Neural crest cell (in vitro differentiated cells): ENCODE results near the gene PACS1. TPM values are rescaled to one million over a fixed set of nuclear protein-coding genes. Genes with fewer than 3 reads are reported as not detected.
A peak's percentile ranks its signal among the peaks of the same experiment; 100 is the strongest.

Source experiments
- DNase-seq: peaks from one replicate; pipeline ENCODE4 v3.0.0; 2021; ENCODE audit warnings: low read depth, mixed read lengths, low spot score
- H3K27ac Mint-ChIP-seq: one replicate; pipeline ENCODE4 v1.8.0; 2021; ENCODE audit warnings: mild to moderate bottlenecking, mixed read lengths; ENCODE audit not compliant: unreplicated experiment
- H3K27me3 Mint-ChIP-seq: 2 replicates; pipeline ENCODE4 v1.8.0; 2021; ENCODE audit warnings: low read depth, mild to moderate bottlenecking, mixed read lengths
- H3K36me3 Mint-ChIP-seq: 2 replicates; pipeline ENCODE4 v1.8.0; 2021; ENCODE audit warnings: low read depth, mild to moderate bottlenecking, mixed read lengths
- H3K4me1 Mint-ChIP-seq: 2 replicates; pipeline ENCODE4 v1.8.0; 2021; ENCODE audit warnings: mixed read lengths
- H3K4me3 Mint-ChIP-seq: one replicate; pipeline ENCODE4 v1.8.0; 2021; ENCODE audit warnings: mild to moderate bottlenecking, mixed read lengths
- H3K9me3 Mint-ChIP-seq: 2 replicates; pipeline ENCODE4 v1.8.0; 2021; ENCODE audit warnings: mixed read lengths
- CTCF ChIP-seq: fragments of 200-600 bp; sonication (generic); conservative IDR thresholded peaks from 2 replicates; pipeline ENCODE4 v1.5.0; 2021; ENCODE audit warnings: antibody characterized with exemption, mild to moderate bottlenecking
- total RNA-seq: library from RNA; stranded (reverse); gene quantifications from 2 replicates; pipeline ENCODE4 v1.2.1, GENCODE V29; 2021

The PACS1 gene
- total RNA-seq, 1 donor from 2014 or later, result 54.3 TPM

- DNase-seq, result no peak
- peaks cover 61% of the 10 kb centered on the region for H3K27me3 Mint-ChIP-seq
- no peaks in the 10 kb centered on the region for H3K9me3 Mint-ChIP-seq
- H3K36me3 Mint-ChIP-seq, result no peaks in the 10 kb centered on the region
- no peak for TF ChIP-seq CTCF
- peaks cover 33% of the 10 kb centered on the region for H3K4me1 Mint-ChIP-seq
- H3K4me3 Mint-ChIP-seq, result peak overlapping the region; percentile 75
- no peak overlapping the region for H3K27ac Mint-ChIP-seq
Observed at GRCh38 chr11:66292543-66293332, 222.7 kb downstream of the PACS1 start.

- no peak for TF ChIP-seq CTCF
- no peak overlapping the region for H3K27ac Mint-ChIP-seq
- H3K36me3 Mint-ChIP-seq, result no peaks in the 10 kb centered on the region
- peak overlapping the region; percentile 71 for H3K4me3 Mint-ChIP-seq
- no peaks in the 10 kb centered on the region for H3K9me3 Mint-ChIP-seq
- H3K27me3 Mint-ChIP-seq, result peaks cover 64% of the 10 kb centered on the region
- peaks cover 29% of the 10 kb centered on the region for H3K4me1 Mint-ChIP-seq
- no peak for DNase-seq
Observed at GRCh38 chr11:66293352-66293751, 223.3 kb downstream of the PACS1 start.

GRCh38 chr11:66293777-66294625 lies 223.9 kb downstream of the PACS1 start:
- no peak for DNase-seq
- H3K36me3 Mint-ChIP-seq, result no peaks in the 10 kb centered on the region
- H3K27me3 Mint-ChIP-seq, result peaks cover 62% of the 10 kb centered on the region
- TF ChIP-seq CTCF, result no peak
- H3K27ac Mint-ChIP-seq, result no peak overlapping the region
- H3K4me1 Mint-ChIP-seq, result peaks cover 26% of the 10 kb centered on the region
- peak overlapping the region; percentile 71 for H3K4me3 Mint-ChIP-seq
- H3K9me3 Mint-ChIP-seq, result no peaks in the 10 kb centered on the region

Other genes starting within 250 kb of the PACS1 start
- gene SNX32, start 236.3 kb upstream of the PACS1 start, total RNA-seq, result 1.9 and 2.4 TPM in 2 replicates
- 1,357 and 1,437 TPM in 2 replicates for gene CFL1, start 212.1 kb upstream of the PACS1 start, total RNA-seq
- gene MUS81, start 209.8 kb upstream of the PACS1 start, total RNA-seq, result 63.8 and 73.5 TPM in 2 replicates
- gene EFEMP2, start 197.5 kb upstream of the PACS1 start, total RNA-seq, result 36.0 and 38.0 TPM in 2 replicates
- gene CTSW, start 190.4 kb upstream of the PACS1 start, total RNA-seq, result not detected in 2 replicates
- gene FIBP, start 181.8 kb upstream of the PACS1 start, total RNA-seq, result 88.1 and 90.0 TPM in 2 replicates
- 29.3 and 29.4 TPM in 2 replicates for gene CCDC85B, start 179.6 kb upstream of the PACS1 start, total RNA-seq
- 4.2 and 4.7 TPM in 2 replicates for gene FOSL1, start 169.9 kb upstream of the PACS1 start, total RNA-seq
- 25.7 and 27.2 TPM in 2 replicates for gene C11orf68, start 151.2 kb upstream of the PACS1 start, total RNA-seq
- gene DRAP1, start 150.8 kb upstream of the PACS1 start, total RNA-seq, result 101 and 110 TPM in 2 replicates
- gene TSGA10IP, start 124.8 kb upstream of the PACS1 start, total RNA-seq, result 1.8 and 2.7 TPM in 2 replicates
- 64.7 and 66.4 TPM in 2 replicates for gene SART1, start 108.5 kb upstream of the PACS1 start, total RNA-seq
- 58.0 and 61.0 TPM in 2 replicates for gene EIF1AD, start 68.1 kb upstream of the PACS1 start, total RNA-seq
- 348 and 358 TPM in 2 replicates for gene BANF1, start 67.8 kb upstream of the PACS1 start, total RNA-seq
- gene CST6, start 58.3 kb upstream of the PACS1 start, total RNA-seq, result not detected in 2 replicates
- gene CATSPER1, start 43.8 kb upstream of the PACS1 start, total RNA-seq, result not detected in 2 replicates
- 8.7 and 9.7 TPM in 2 replicates for gene GAL3ST3, start 21.1 kb upstream of the PACS1 start, total RNA-seq
- 261 and 262 TPM in 2 replicates for gene SF3B2, start 17.9 kb upstream of the PACS1 start, total RNA-seq
- 64.5 and 70.8 TPM in 2 replicates for gene KLC2, start 187.4 kb downstream of the PACS1 start, total RNA-seq
- gene RAB1B, start 198.4 kb downstream of the PACS1 start, total RNA-seq, result 114 and 116 TPM in 2 replicates
- 44.6 and 46.0 TPM in 2 replicates for gene CNIH2, start 207.9 kb downstream of the PACS1 start, total RNA-seq
- 59.4 and 60.9 TPM in 2 replicates for gene YIF1A, start 218.9 kb downstream of the PACS1 start, total RNA-seq
- 0.57 and 1.0 TPM in 2 replicates for gene TMEM151A, start 221.6 kb downstream of the PACS1 start, total RNA-seq
- gene CD248, start 246.8 kb downstream of the PACS1 start, total RNA-seq, result 4.2 and 4.8 TPM in 2 replicates